Measurements from ENCODE around the gene VWA3B.

DNA sequence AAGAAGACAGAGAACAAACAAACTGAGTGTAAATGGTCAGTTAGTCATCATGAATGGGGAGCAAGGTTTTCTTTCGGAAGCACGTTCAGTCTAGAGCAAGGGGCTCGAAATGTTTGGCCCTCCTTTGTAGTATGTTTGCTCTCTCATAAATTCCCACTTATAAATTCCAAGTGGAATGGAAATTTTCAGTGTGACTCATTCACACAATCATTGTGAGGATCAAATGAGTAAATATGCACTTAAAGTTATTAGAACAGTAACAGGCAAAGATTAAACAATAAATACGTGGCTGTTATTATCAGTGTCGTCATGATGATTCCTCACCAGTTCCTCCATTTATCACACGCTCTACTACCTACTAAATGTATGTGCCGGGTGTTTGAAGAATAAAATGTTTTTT lies 269.8 kb downstream of the VWA3B start:
- TF ChIP-seq, protein P1, sequence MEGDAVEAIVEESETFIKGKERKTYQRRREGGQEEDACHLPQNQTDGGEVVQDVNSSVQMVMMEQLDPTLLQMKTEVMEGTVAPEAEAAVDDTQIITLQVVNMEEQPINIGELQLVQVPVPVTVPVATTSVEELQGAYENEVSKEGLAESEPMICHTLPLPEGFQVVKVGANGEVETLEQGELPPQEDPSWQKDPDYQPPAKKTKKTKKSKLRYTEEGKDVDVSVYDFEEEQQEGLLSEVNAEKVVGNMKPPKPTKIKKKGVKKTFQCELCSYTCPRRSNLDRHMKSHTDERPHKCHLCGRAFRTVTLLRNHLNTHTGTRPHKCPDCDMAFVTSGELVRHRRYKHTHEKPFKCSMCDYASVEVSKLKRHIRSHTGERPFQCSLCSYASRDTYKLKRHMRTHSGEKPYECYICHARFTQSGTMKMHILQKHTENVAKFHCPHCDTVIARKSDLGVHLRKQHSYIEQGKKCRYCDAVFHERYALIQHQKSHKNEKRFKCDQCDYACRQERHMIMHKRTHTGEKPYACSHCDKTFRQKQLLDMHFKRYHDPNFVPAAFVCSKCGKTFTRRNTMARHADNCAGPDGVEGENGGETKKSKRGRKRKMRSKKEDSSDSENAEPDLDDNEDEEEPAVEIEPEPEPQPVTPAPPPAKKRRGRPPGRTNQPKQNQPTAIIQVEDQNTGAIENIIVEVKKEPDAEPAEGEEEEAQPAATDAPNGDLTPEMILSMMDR (conservative IDR thresholded peaks at IDR 0.05) = no peak
- TF ChIP-seq ZFX (IDR thresholded peaks at IDR 0.05) = no peak
